Epithelial cell of proximal tubule (primary cell): ENCODE results near the gene PDXDC1. TPM values are rescaled to one million over a fixed set of nuclear protein-coding genes. Genes with fewer than 3 reads are reported as not detected.

Experiments used
- total RNA-seq: library from RNA; depleted of rRNA; stranded (reverse); fragments of >200 nt; gene quantifications from 2 replicates; pipeline ENCODE4 v1.2.3, GENCODE V29; 2015

PDXDC1 gene
- total RNA-seq, 1 donor from 2014 or later: 43.9 TPM

Other genes with a start within 250 kb of the PDXDC1 start
- 1.2 TPM in 1 of 2 replicates, not detected in the other for gene NPIPA2, start 232.5 kb upstream of the PDXDC1 start, total RNA-seq
- gene NOMO1, start 141.3 kb upstream of the PDXDC1 start, total RNA-seq: 33.1 and 43.1 TPM in 2 replicates
- gene NPIPA1, start 37.6 kb upstream of the PDXDC1 start, total RNA-seq: 17.9 and 26.9 TPM in 2 replicates
- gene NTAN1, start 81.0 kb downstream of the PDXDC1 start, total RNA-seq: 74.3 and 84.5 TPM in 2 replicates
- gene RRN3, start 119.2 kb downstream of the PDXDC1 start, total RNA-seq: 19.5 and 30.0 TPM in 2 replicates